Karpas-422 (cell line): ENCODE data around the gene NUDT17. TPM values are rescaled to one million over a fixed set of nuclear protein-coding genes. Genes with fewer than 3 reads are reported as not detected.

ENCODE experiments used
- DNase-seq: peaks from one replicate; pipeline ENCODE4 v3.0.0-alpha.2; 2015
- H2AFZ ChIP-seq: fragments of 200-600 bp; sonication (generic); 2 replicates; pipeline ENCODE4 v1.6.1; 2014; ENCODE audit warnings: antibody characterized with exemption, low read length, mixed read lengths
- H3K27ac ChIP-seq: fragments of 200-600 bp; sonication (generic); 2 replicates; pipeline ENCODE4 v1.5.1; 2014; ENCODE audit warnings: mild to moderate bottlenecking, low read length, moderate library complexity
- H3K27me3 ChIP-seq: fragments of 200-600 bp; sonication (generic); 2 replicates; pipeline ENCODE4 v1.6.1; 2014; ENCODE audit warnings: low read length, mixed read lengths
- H3K36me3 ChIP-seq: fragments of 200-600 bp; sonication (generic); 2 replicates; pipeline ENCODE4 v1.6.1; 2014; ENCODE audit warnings: low read length, mixed read lengths; ENCODE audit not compliant: insufficient read depth
- H3K4me1 ChIP-seq: fragments of 200-600 bp; sonication (generic); 2 replicates; pipeline ENCODE4 v1.6.1; 2014; ENCODE audit warnings: mild to moderate bottlenecking, low read length, mixed read lengths
- H3K4me2 ChIP-seq: fragments of 200-600 bp; sonication (generic); 2 replicates; pipeline ENCODE4 v1.6.1; 2014; ENCODE audit warnings: low read length, low read depth, mild to moderate bottlenecking; ENCODE audit not compliant: poor library complexity, severe bottlenecking
- H3K4me3 ChIP-seq: fragments of 200-600 bp; sonication (generic); 2 replicates; pipeline ENCODE4 v1.5.1; 2014; ENCODE audit warnings: mild to moderate bottlenecking, antibody characterized with exemption, low read length, mixed read lengths
- H3K79me2 ChIP-seq: fragments of 200-600 bp; sonication (generic); 2 replicates; pipeline ENCODE4 v1.6.1; 2014; ENCODE audit warnings: mild to moderate bottlenecking, low read length, mixed read lengths
- H3K9ac ChIP-seq: fragments of 200-600 bp; sonication (generic); 2 replicates; pipeline ENCODE4 v1.6.0; 2014; ENCODE audit warnings: low read length
- H3K9me2 ChIP-seq: fragments of 200-600 bp; sonication (generic), shearing (Covaris generic); replicated peaks from 2 replicates; pipeline ENCODE4 v1.6.0; 2014; ENCODE audit warnings: mild to moderate bottlenecking, low read length, moderate library complexity; ENCODE audit not compliant: insufficient read depth
- H3K9me3 ChIP-seq: fragments of 300-700, 200-600 bp; sonication (generic); 2 replicates; pipeline ENCODE4 v1.6.1; 2014; ENCODE audit warnings: low read length, mixed read lengths
- H4K20me1 ChIP-seq: fragments of 200-600 bp; sonication (generic); 2 replicates; pipeline ENCODE4 v1.6.1; 2014; ENCODE audit warnings: mild to moderate bottlenecking, antibody characterized with exemption, low read length, low read depth; ENCODE audit not compliant: insufficient read depth
- total RNA-seq: library from RNA; depleted of rRNA; stranded (reverse); fragments of >200 nt; shearing (Covaris generic); gene quantifications from 2 replicates; pipeline ENCODE4 v1.2.3, GENCODE V29; 2014; ENCODE audit warnings: low replicate concordance

NUDT17 gene
- total RNA-seq, 1 experiment from 2014 or later: 2.9 TPM

DNA sequence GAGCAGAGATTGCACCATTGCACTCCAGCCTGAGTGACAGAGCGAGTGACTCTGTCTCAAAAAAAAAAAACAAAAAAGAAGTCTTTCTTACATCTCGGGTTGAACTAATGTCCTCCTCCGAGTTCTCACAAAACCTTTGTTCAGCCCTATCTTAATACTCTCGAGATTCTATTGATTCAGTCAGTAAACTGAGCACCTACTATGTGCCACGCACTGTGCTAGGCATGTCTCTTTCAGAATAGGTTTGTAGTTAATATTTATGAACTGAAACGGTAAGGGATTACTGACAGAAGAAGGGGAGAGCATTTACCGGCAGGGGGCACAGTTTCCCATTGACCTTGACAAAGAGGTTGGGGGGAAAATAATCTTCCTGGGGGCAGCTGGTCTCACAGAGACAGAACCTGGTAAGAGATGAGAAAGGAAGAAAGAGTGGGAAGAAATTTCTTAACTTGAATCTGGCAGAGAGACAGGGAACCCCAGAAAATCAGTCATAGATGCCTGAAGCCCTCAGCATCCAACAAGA is 10.1 kb downstream of the NUDT17 start:
- peaks cover 20% of the 10 kb centered on the region for H3K4me1 ChIP-seq
- H3K9me3 ChIP-seq: no peaks in the 10 kb centered on the region
- H3K4me2 ChIP-seq: no peak overlapping the region
- DNase-seq: peak; percentile 75
- H3K9me2 ChIP-seq: no peaks in the 10 kb centered on the region
- H2AFZ ChIP-seq: no peak overlapping the region
- no peak overlapping the region for H3K9ac ChIP-seq
- H3K4me3 ChIP-seq: no peak overlapping the region
- H3K79me2 ChIP-seq: peaks cover 14% of the 10 kb centered on the region
- H4K20me1 ChIP-seq: no peaks in the 10 kb centered on the region; the same call in 1 of the 2 replicates
- no peaks in the 10 kb centered on the region for H3K27me3 ChIP-seq
- 0 out of 2 replicates have a peak, but pooled peaks cover 2% of the 10 kb centered on the region for H3K36me3 ChIP-seq
- H3K27ac ChIP-seq: no peak overlapping the region

DNA sequence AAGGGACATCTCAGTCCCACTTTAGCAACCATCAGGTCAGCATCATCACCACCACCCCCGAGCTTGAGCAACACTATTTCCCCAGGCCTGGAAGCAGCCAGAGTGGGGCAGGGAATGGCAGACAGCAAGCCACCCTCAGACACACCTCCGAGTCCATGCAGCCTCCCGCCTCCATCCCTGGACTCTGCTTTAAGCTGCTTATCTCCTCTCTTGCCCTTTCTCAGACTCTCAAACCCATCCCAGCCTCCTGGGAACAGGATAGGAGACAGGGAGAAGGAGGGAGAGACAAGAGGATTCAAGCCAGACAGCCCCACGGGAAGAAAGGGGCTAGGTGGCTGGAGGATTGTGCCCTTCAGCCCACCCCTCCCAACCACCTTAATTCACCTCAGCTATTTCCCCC is 11.7 kb downstream of the NUDT17 start:
- H3K4me2 ChIP-seq: peak overlapping the region; percentile 82
- no peaks in the 10 kb centered on the region; the same call in 1 of the 2 replicates for H4K20me1 ChIP-seq
- DNase-seq: no peak

DNA sequence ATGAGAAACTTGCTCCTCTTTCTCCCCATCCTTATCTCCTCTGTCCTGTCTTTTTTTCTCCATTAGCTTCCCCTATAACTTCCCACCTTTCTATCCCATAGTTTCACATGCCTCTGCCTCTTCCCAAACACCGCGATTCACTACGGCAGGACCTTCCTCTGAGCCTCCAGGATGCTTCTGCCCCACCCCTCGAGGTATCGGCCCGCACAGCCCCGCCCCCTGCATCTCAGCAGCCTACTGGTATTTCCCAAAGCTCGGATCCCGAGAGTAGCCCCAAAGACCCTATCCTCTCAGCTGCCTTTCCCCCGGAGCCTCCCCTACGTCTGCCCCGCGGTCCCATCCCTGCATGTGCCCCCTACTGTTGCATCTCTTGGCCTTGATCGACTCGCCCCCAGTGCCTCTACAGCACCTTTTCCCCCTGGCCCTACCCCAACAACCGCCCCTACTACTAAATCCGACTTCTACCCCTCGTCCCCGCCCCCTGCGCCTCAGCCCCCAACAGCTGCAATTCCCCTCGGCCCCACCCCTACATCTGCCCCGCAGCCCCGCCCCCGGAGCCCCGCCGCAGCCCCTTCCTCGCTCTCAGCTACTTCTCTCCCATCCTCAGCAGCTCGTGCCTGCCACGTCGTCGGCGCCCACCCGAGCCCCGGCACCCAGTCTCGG is 12.9 kb downstream of the NUDT17 start:
- DNase-seq: peak; percentile 84
- peak overlapping the region; percentile 54; the same call in 1 of the 2 replicates for H3K27ac ChIP-seq
- H3K4me1 ChIP-seq: peaks cover 28% of the 10 kb centered on the region
- H3K4me3 ChIP-seq: peak overlapping the region; percentile 75
- peaks cover 14% of the 10 kb centered on the region for H3K79me2 ChIP-seq
- H3K9ac ChIP-seq: peak overlapping the region; percentile 78
- peak overlapping the region; percentile 82 for H3K4me2 ChIP-seq
- H3K9me2 ChIP-seq: no peaks in the 10 kb centered on the region
- peak overlapping the region; percentile 86; the same call in 1 of the 2 replicates for H2AFZ ChIP-seq
- H3K27me3 ChIP-seq: no peaks in the 10 kb centered on the region
- H3K9me3 ChIP-seq: no peaks in the 10 kb centered on the region
- H4K20me1 ChIP-seq: no peaks in the 10 kb centered on the region; the same call in 1 of the 2 replicates
- 0 out of 2 replicates have a peak, but pooled peaks cover 2% of the 10 kb centered on the region for H3K36me3 ChIP-seq

More for the DNA sequence above, 11.7 kb downstream of the NUDT17 start:
- Histone ChIP-seq H3K4me1 (peaks cover 28% of the 10 kb centered on the region), H3K9ac (peak overlapping the region; percentile 78; the same call in 1 of the 2 replicates), H3K9me2 (no peaks in the 10 kb centered on the region), H3K36me3 (0 out of 2 replicates have a peak, but pooled peaks cover 2% of the 10 kb centered on the region), H2AFZ (no peak overlapping the region), H3K27ac (no peak overlapping the region), H3K79me2 (peaks cover 14% of the 10 kb centered on the region), H3K9me3 (no peaks in the 10 kb centered on the region), H3K4me3 (no peak overlapping the region), H3K27me3 (no peaks in the 10 kb centered on the region)

DNA sequence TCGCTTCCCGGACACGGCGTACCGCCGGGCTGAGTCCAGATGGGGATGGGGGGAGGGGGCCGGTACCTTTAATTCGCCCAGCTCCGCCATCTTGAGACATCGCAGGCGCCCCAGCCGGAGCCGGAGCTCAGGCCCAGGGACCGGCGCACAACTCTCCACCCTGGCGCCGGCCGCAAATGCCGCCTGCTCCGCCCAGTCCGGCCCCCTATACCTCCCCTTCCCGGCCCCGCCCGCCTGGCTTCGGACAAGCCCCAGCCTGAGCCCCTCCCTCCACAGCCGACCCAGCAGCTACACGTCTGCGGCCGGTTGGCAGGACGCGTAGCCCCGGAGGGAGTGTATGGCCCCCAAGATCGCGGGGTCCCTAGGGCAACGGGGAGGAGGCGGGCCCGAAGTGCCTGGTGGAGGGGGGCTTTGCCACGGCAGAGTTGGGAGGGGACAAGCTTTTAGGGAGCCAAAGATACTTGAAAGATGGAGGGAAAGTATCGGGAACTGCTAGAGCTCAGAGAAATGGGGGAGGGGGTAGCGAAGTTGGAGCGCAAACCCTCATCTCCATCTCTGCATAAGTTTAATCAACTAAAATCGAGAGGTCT is 13.6 kb downstream of the NUDT17 start, which contains the start of gene PIAS3:
PIAS3 (minus strand) TSS at position 181 of the 590 bp plus-strand sequence; CDS start at position 90, 91 bp downstream.
- Histone ChIP-seq H3K9me3 (no peaks in the 10 kb centered on the region), H3K79me2 (peaks cover 14% of the 10 kb centered on the region), H4K20me1 (no peaks in the 10 kb centered on the region; the same call in 1 of the 2 replicates), H3K9me2 (no peaks in the 10 kb centered on the region), H3K27me3 (no peaks in the 10 kb centered on the region), H3K27ac (peak within 1 kb of the TSS; percentile 54; the same call in 1 of the 2 replicates), H3K36me3 (0 out of 2 replicates have a peak, but pooled peaks cover 2% of the 10 kb centered on the region), H3K4me2 (peak within 1 kb of the TSS; percentile 82), H2AFZ (peak within 1 kb of the TSS; percentile 99), H3K4me3 (peak within 1 kb of the TSS; percentile 75), H3K4me1 (peaks cover 28% of the 10 kb centered on the region), H3K9ac (peak within 1 kb of the TSS; percentile 78)
- DNase-seq: peak; percentile 98

DNA sequence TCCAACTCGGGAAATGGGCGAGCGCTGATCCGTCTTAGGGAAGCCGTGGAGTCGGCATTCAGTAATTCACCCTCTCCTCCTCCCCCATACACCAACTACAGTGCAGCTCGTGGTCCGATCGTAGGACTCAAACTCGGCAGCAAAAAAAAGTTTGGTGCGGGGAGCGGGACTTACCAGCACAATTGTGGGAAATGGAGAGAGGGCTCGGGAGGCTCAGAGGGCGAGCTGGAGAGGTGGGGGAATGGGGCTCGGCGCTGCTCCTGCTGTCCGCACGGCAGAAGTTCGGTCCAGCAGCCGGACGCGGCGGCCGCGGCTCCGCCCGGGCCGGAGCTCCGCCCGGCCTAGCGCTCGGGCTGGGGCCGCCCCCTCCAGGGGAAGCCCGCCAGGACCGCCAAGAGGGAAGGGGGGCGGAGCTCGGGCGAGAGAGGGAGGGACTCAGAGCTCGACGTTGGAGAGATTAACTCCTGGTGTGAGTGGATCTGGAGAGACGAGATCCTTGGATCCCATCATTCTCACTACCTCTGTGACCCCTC is 14.1 kb downstream of the NUDT17 start:
- H3K27ac ChIP-seq: peak overlapping the region; percentile 13; the same call in 1 of the 2 replicates
- 0 out of 2 replicates have a peak, but pooled peaks cover 2% of the 10 kb centered on the region for H3K36me3 ChIP-seq
- peaks cover 14% of the 10 kb centered on the region for H3K79me2 ChIP-seq
- DNase-seq: peak; percentile 87
- H3K4me2 ChIP-seq: peak overlapping the region; percentile 82
- no peaks in the 10 kb centered on the region for H3K27me3 ChIP-seq
- H3K9me2 ChIP-seq: no peaks in the 10 kb centered on the region
- H2AFZ ChIP-seq: peak overlapping the region; percentile 99
- peak overlapping the region; percentile 78 for H3K9ac ChIP-seq
- no peaks in the 10 kb centered on the region for H3K9me3 ChIP-seq
- no peaks in the 10 kb centered on the region; the same call in 1 of the 2 replicates for H4K20me1 ChIP-seq
- peaks cover 28% of the 10 kb centered on the region for H3K4me1 ChIP-seq
- peak overlapping the region; percentile 75 for H3K4me3 ChIP-seq

DNA sequence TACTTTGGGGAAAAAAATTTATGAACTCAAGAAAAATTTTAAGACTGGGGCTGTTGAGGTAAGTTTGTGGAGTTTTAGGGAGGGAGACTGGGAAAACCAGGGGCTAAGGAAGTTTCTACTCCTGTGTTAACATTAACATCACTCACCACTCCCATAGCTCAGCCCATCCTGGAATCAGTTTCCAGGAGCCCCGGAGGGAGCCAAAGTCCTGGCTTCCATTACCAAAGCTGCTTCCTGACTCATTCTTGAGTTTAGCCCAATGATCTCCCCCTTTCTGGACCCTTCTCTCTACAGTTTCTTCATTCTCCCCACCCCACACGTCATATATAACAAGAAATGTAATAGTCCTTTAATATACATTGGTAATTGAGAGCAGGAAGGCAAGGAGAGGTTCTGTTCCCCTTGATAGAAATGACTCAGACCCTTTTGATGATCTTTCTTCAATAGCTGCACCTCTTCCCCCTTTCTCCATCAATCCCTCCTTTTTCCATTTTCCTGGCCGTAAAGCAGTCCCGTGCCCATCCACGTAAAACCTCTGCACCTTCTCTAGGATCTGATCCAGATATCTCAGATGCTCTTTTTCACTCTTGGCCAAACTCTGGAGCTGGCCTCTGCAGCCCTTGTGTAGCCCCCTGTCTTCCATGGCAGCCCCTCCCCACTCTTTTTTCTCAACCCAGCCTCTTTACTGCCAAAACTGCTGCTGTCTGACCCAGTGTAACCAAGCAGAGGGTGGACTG is 18.0 kb downstream of the NUDT17 start:
- no peak overlapping the region for H3K9ac ChIP-seq
- H3K9me3 ChIP-seq: no peaks in the 10 kb centered on the region
- no peak overlapping the region for H3K4me3 ChIP-seq
- no peaks in the 10 kb centered on the region for H3K79me2 ChIP-seq
- peaks cover 16% of the 10 kb centered on the region for H3K4me1 ChIP-seq
- no peak overlapping the region for H3K4me2 ChIP-seq
- H4K20me1 ChIP-seq: no peaks in the 10 kb centered on the region
- no peak overlapping the region for H2AFZ ChIP-seq
- H3K36me3 ChIP-seq: no peaks in the 10 kb centered on the region
- no peak for DNase-seq
- H3K27ac ChIP-seq: no peak overlapping the region
- no peaks in the 10 kb centered on the region for H3K9me2 ChIP-seq
- H3K27me3 ChIP-seq: no peaks in the 10 kb centered on the region

DNA sequence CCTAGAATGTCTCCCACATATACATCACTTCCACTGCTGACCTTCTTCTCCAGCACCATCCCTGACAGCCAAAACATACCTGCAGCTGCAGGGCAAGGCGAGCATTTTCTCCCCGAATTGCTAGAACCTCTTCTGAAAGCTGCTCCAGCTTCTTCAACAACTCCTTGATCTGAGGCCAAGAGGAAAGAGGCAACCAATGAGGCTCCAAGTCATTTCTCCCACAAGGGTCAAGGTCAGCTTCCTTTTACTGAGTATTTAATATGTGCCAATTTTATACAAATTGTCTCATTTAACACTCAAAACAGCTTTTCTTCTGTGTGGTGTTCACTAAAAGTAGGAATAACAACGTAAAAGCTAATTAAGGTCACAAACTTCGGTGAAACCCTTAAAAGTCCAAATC is 22.8 kb downstream of the NUDT17 start:
- no peaks in the 10 kb centered on the region for H3K27me3 ChIP-seq
- no peak overlapping the region for H3K27ac ChIP-seq
- H3K36me3 ChIP-seq: no peaks in the 10 kb centered on the region
- no peaks in the 10 kb centered on the region for H4K20me1 ChIP-seq
- no peak overlapping the region for H2AFZ ChIP-seq
- H3K9ac ChIP-seq: no peak overlapping the region
- peaks cover 7% of the 10 kb centered on the region for H3K4me1 ChIP-seq
- no peak for DNase-seq
- no peaks in the 10 kb centered on the region for H3K9me3 ChIP-seq
- H3K4me3 ChIP-seq: no peak overlapping the region
- H3K4me2 ChIP-seq: no peak overlapping the region
- H3K79me2 ChIP-seq: no peaks in the 10 kb centered on the region
- no peaks in the 10 kb centered on the region for H3K9me2 ChIP-seq
